IMR-90 (cell line): Measurements from ENCODE around the gene VGF. TPM values are rescaled to one million over a fixed set of nuclear protein-coding genes. Genes with fewer than 3 reads are reported as not detected.
A peak's percentile ranks its signal among the peaks of the same experiment; 100 is the strongest.

Source experiments
- ATAC-seq: fragments of 200-7000 bp; cut with Tn5 transposase; 2 replicates; pipeline ENCODE4 v1.9.1; 2020; ENCODE audit warnings: low read depth, mild to moderate bottlenecking, moderate library complexity
- BruUV-seq: library from RNA; stranded (reverse); fragments of 400-500 nt; replicated peaks from 2 replicates; lab custom pipeline; 2021; lab: Mats Ljungman, UMichigan
- CTCF ChIA-PET: fragments of 300-600 bp; formaldehyde crosslinking; extraction: SDS; loops from one replicate; lab custom pipeline; 2021; ENCODE audit warnings: antibody characterized with exemption; lab: Yijun Ruan, JAX
- POLR2A ChIA-PET: fragments of 300-600 bp; sonication (Branson Sonifier 250); formaldehyde crosslinking; loops from one replicate; lab custom pipeline; 2022; ENCODE audit warnings: antibody characterized with exemption; ENCODE audit not compliant: unreplicated experiment; lab: Charles Lee
- DNase-seq: peaks from one replicate; pipeline ENCODE4 v3.0.0; 2013
- H2AFZ ChIP-seq: replicated peaks from 2 replicates; pipeline ENCODE3; 2013; ENCODE audit warnings: low read length, mild to moderate bottlenecking; ENCODE audit not compliant: poor library complexity
- H2AK5ac ChIP-seq: 2 replicates; pipeline ENCODE4 v1.6.1; 2013; ENCODE audit warnings: low read depth, low read length, inconsistent platforms
- H2AK9ac ChIP-seq: replicated peaks from 2 replicates; pipeline ENCODE3; 2013; ENCODE audit warnings: mild to moderate bottlenecking, low read depth, low read length, moderate library complexity; ENCODE audit not compliant: poor library complexity
- H2BK120ac ChIP-seq: 2 replicates; pipeline ENCODE4 v1.6.1; 2013; ENCODE audit warnings: low read depth, low read length, inconsistent platforms
- H2BK15ac ChIP-seq: 3 replicates; pipeline ENCODE4 v1.6.1; 2013; ENCODE audit warnings: low read depth, low read length, inconsistent platforms
- H2BK20ac ChIP-seq: 2 replicates; pipeline ENCODE4 v1.6.1; 2013; ENCODE audit warnings: low read depth, mild to moderate bottlenecking, inconsistent platforms, low read length, moderate library complexity
- H2BK5ac ChIP-seq: 2 replicates; pipeline ENCODE4 v1.6.1; 2013; ENCODE audit warnings: mild to moderate bottlenecking, low read depth, low read length, inconsistent platforms; ENCODE audit not compliant: poor library complexity, severe bottlenecking
- H3K14ac ChIP-seq: replicated peaks from 2 replicates; pipeline ENCODE4 v1.6.1; 2013; ENCODE audit warnings: low read depth, low read length, inconsistent platforms
- H3K18ac ChIP-seq: 2 replicates; pipeline ENCODE4 v1.6.1; 2013; ENCODE audit warnings: low read depth, low read length, control low read depth
- H3K23ac ChIP-seq: 2 replicates; pipeline ENCODE4 v1.6.1; 2013; ENCODE audit warnings: low read depth, low read length, inconsistent platforms
- H3K27ac ChIP-seq: 2 replicates; pipeline ENCODE4 v1.5.1; 2013; ENCODE audit warnings: mild to moderate bottlenecking, control low read depth, low read length; ENCODE audit not compliant: insufficient read depth
- H3K27me3 ChIP-seq: 2 replicates; pipeline ENCODE4 v1.6.1; 2013; ENCODE audit warnings: low read length; ENCODE audit not compliant: control insufficient read depth, insufficient read depth
- H3K36me3 ChIP-seq: 2 replicates; pipeline ENCODE4 v1.6.1; 2013; ENCODE audit warnings: low read length, mixed read lengths; ENCODE audit not compliant: control insufficient read depth, insufficient read depth
- H3K4ac ChIP-seq: 2 replicates; pipeline ENCODE4 v1.6.1; 2013; ENCODE audit warnings: low read depth, low read length, inconsistent platforms
- H3K4me1 ChIP-seq: 2 replicates; pipeline ENCODE4 v1.6.1; 2013; ENCODE audit warnings: low read length, mixed read lengths; ENCODE audit not compliant: control insufficient read depth, insufficient read depth
- H3K4me2 ChIP-seq: 2 replicates; pipeline ENCODE4 v1.6.1; 2013; ENCODE audit warnings: low read depth, mild to moderate bottlenecking, control low read depth, low read length, moderate library complexity
- H3K4me3 ChIP-seq: 2 replicates; pipeline ENCODE4 v1.5.1; 2013; ENCODE audit warnings: low read depth, mild to moderate bottlenecking, control low read depth, low read length, moderate library complexity; ENCODE audit not compliant: insufficient read depth
- H3K56ac ChIP-seq: 2 replicates; pipeline ENCODE4 v1.6.1; 2013; ENCODE audit warnings: low read length, inconsistent platforms; ENCODE audit not compliant: insufficient read depth; ENCODE audit errors: extremely low read depth
- H3K79me1 ChIP-seq, 2 experiments: 2 replicates each; pipeline ENCODE4 v1.6.1; 2013; ENCODE audit warnings: low read length in 2 of 2, inconsistent platforms in 1 of 2, low read depth in 1 of 2
- H3K9ac ChIP-seq: 2 replicates; pipeline ENCODE4 v1.6.1; 2013; ENCODE audit warnings: low read depth, low read length, control low read depth
- H3K9me1 ChIP-seq: 2 replicates; pipeline ENCODE4 v1.6.1; 2013; ENCODE audit warnings: low read length, inconsistent platforms; ENCODE audit not compliant: insufficient read depth
- H3K9me3 ChIP-seq: 2 replicates; pipeline ENCODE4 v1.6.1; 2013; ENCODE audit warnings: low read length; ENCODE audit not compliant: control insufficient read depth, insufficient read depth
- H4K20me1 ChIP-seq: 2 replicates; pipeline ENCODE4 v1.6.1; 2013; ENCODE audit warnings: low read length, inconsistent platforms; ENCODE audit not compliant: insufficient read depth
- H4K5ac ChIP-seq: 2 replicates; pipeline ENCODE4 v1.6.1; 2013; ENCODE audit warnings: mild to moderate bottlenecking, low read depth, low read length, control low read depth
- H4K8ac ChIP-seq, 2 experiments: 2 replicates each; pipeline ENCODE4 v1.6.1; 2013; ENCODE audit warnings: low read depth in 2 of 2, low read length in 2 of 2, control low read depth in 1 of 2, inconsistent platforms in 1 of 2
- H4K91ac ChIP-seq: 2 replicates; pipeline ENCODE4 v1.6.1; 2013; ENCODE audit warnings: low read depth, low read length, inconsistent platforms; ENCODE audit not compliant: insufficient read depth
- BHLHE40 ChIP-seq: fragments of 150-350 bp; IDR thresholded peaks from 2 replicates; pipeline ENCODE4 v1.6.1; 2016; ENCODE audit warnings: mild to moderate bottlenecking, low read depth, low read length
- CEBPB ChIP-seq: IDR thresholded peaks from 2 replicates; pipeline ENCODE4 v1.6.1; 2012; ENCODE audit warnings: low read depth, low read length, improper control_type of control experiment
- MAFK ChIP-seq: IDR thresholded peaks from 2 replicates; pipeline ENCODE4 v1.6.1; 2012; ENCODE audit warnings: low read depth, low read length, improper control_type of control experiment
- POLR2A ChIP-seq: IDR thresholded peaks from 2 replicates; pipeline ENCODE4 v1.6.1; 2012; ENCODE audit warnings: mild to moderate bottlenecking, low read depth, low read length
- RFX5 ChIP-seq: IDR thresholded peaks from 2 replicates; pipeline ENCODE4 v1.8.0; 2012; ENCODE audit warnings: low read depth, mild to moderate bottlenecking, low read length, moderate library complexity
- WGBS, 2 experiments: methylation state at CpG; one replicate each; pipeline versions ENCODE4 v1.1.5 to v1.1.7; 2013; ENCODE audit warnings: missing lambda C conversion rate in 2 of 2; ENCODE audit not compliant: insufficient read length in 1 of 2; ENCODE audit errors: extremely low coverage in 2 of 2; 5-methylcytosine and 5-hydroxymethylcytosine counted together
- dilution Hi-C: fragments of 300-500 bp; cut with HindIII; formaldehyde crosslinking; loops from one replicate; pipeline ENCODE4 v1.14.3; 2018; ENCODE audit warnings: low sequenced_read_pairs; ENCODE audit not compliant: unreplicated experiment
- in situ Hi-C: fragments of 300-500 bp; cut with MboI; formaldehyde crosslinking; loops from 3 replicates; pipeline ENCODE4 v1.14.3; 2019; ENCODE audit warnings: low sequenced_read_pairs, inconsistent platforms, mixed read lengths
- intact Hi-C: fragments of 100-400 bp; cut with micrococcal nuclease; formaldehyde crosslinking; loops from 2 replicates; pipeline ENCODE4 v1.10.0; 2022
- polyA plus RNA-seq, 3 experiments: library from polyadenylated mRNA; depleted of rRNA; stranded (reverse); fragments of >200 nt; gene quantifications; 2 replicates each; pipeline ENCODE4 v1.2.3, GENCODE V29; 2012; ENCODE audit warnings: low replicate concordance in 1 of 3
- total RNA-seq: library from RNA; depleted of rRNA; stranded (reverse); fragments of >200 nt; gene quantifications from 2 replicates; pipeline ENCODE4 v1.2.3, GENCODE V29; 2012

The VGF gene
- total and polyA plus RNA-seq, 2 of the 4 experiments (the other 2 are of a cell fraction) = 0.18 to 0.50 TPM

GRCh38 chr7:101163279-101164070 is 1.9 kb downstream of the VGF start:
- no peak overlapping the region for H3K56ac ChIP-seq
- CTCF ChIA-PET = interaction anchor here (1.0 to 1.1 kb wide), 2 partner anchors 20 kb away, joined by 3 to 4 read pairs; no protein-coding TSS in a partner anchor
- no peak overlapping the region for H4K91ac ChIP-seq
- peaks cover 15% of the 10 kb centered on the region for H3K4me1 ChIP-seq
- H4K20me1 ChIP-seq = peaks cover 21% of the 10 kb centered on the region
- DNase-seq (no peak), ATAC-seq (peak; percentile 2; the same call in 1 of the 2 replicates)
- peaks cover 11% of the 10 kb centered on the region; the same call in 1 of the 2 replicates for H3K9me1 ChIP-seq
- H2BK15ac ChIP-seq = no peak overlapping the region
- dilution Hi-C loops (no loop called here), in situ Hi-C loops (no loop called here), intact Hi-C loops (no loop called here)
- peak overlapping the region; percentile 54 for H2AFZ ChIP-seq
- WGBS, 2 experiments = 0% methylated on average over 36 of the region's 92 CpGs; no CpG with 5 or more reads in 1 of the 2 experiments
- H3K36me3 ChIP-seq = peaks cover 14% of the 10 kb centered on the region
- no peak overlapping the region for H3K4ac ChIP-seq
- peaks cover 0 to 7% of the 10 kb centered on the region in 2 experiments; a peak in 1 of 4 replicates for H3K79me1 ChIP-seq
- no peak overlapping the region for H4K5ac ChIP-seq
- H3K9ac ChIP-seq = no peak overlapping the region; the same call in 1 of the 2 replicates
- H2BK20ac ChIP-seq = no peak overlapping the region
- H3K18ac ChIP-seq = no peak overlapping the region
- peak overlapping the region; percentile 45 for H3K4me3 ChIP-seq
- H2BK120ac ChIP-seq = no peak overlapping the region
- POLR2A ChIA-PET = no interaction called here
- H3K4me2 ChIP-seq = peak overlapping the region; percentile 95
- H3K27ac ChIP-seq = no peak overlapping the region; the same call in 1 of the 2 replicates
- no peaks in the 10 kb centered on the region for H3K9me3 ChIP-seq
- peaks cover 22% of the 10 kb centered on the region; the same call in 1 of the 2 replicates for H3K27me3 ChIP-seq
- no peak overlapping the region for H2BK5ac ChIP-seq
- peak overlapping the region; percentile 57; the same call in 1 of the 2 replicates for H2AK5ac ChIP-seq
- no peak overlapping the region for H4K8ac ChIP-seq
- no TSS peak for BruUV-seq
- no peak overlapping the region for H3K23ac ChIP-seq
- TF ChIP-seq POLR2A = no peak
- no peak for TF ChIP-seq MAFK
- TF ChIP-seq BHLHE40 = no peak
- no peak for TF ChIP-seq RFX5
- no peak for TF ChIP-seq CEBPB
- no peak overlapping the region for H3K14ac ChIP-seq
- no peak overlapping the region for H2AK9ac ChIP-seq
